SK-N-MC (cell line): Measurements from ENCODE around the gene GTF3C2.
"Not testable (repeated sequence)": the region's sequence is repeated elsewhere in the genome, so short reads cannot be mapped to it uniquely, and the experiment has no call there.

Experiments
- DNase-seq: peaks from one replicate; pipeline ENCODE4 v3.0.0-alpha.2; 2011; ENCODE audit warnings: low read depth, low spot score
- H3K27ac ChIP-seq: fragments of 200-600 bp; sonication (generic); 2 replicates; pipeline ENCODE4 v1.5.1; 2016; ENCODE audit warnings: mixed run types
- H3K36me3 ChIP-seq: fragments of 200-600 bp; sonication (generic); 2 replicates; pipeline ENCODE4 v1.6.1; 2017; ENCODE audit warnings: antibody characterized with exemption, low read length, mixed read lengths; ENCODE audit not compliant: insufficient read depth
- H3K4me3 ChIP-seq: fragments of 200-600 bp; sonication (generic); 2 replicates; pipeline ENCODE4 v1.5.1; 2016
- H3K9ac ChIP-seq: fragments of 200-600 bp; sonication (generic); 2 replicates; pipeline ENCODE4 v1.8.0; 2017; ENCODE audit warnings: mixed run types, mixed read lengths; ENCODE audit not compliant: insufficient read length
- H3K9me3 ChIP-seq: fragments of 200-600 bp; sonication (generic); 2 replicates; pipeline ENCODE4 v1.6.1; 2017; ENCODE audit warnings: low read depth, mild to moderate bottlenecking, antibody characterized with exemption, low read length, moderate library complexity, mixed read lengths
- EZH2 ChIP-seq: fragments of 200-600 bp; sonication (generic); IDR thresholded peaks from one replicate; pipeline ENCODE4 v1.6.1; 2017; ENCODE audit warnings: antibody characterized with exemption
- FOXP2 ChIP-seq: optimal IDR thresholded peaks from 2 replicates; pipeline ENCODE3; 2011; ENCODE audit warnings: mild to moderate bottlenecking, moderate library complexity; ENCODE audit not compliant: insufficient read depth; ENCODE audit errors: extremely low read length, control extremely low read depth
- POLR2AphosphoS5 ChIP-seq: IDR thresholded peaks from 2 replicates; pipeline ENCODE4 v1.6.1; 2012; ENCODE audit warnings: mild to moderate bottlenecking, low read depth, low read length, borderline replicate concordance

Gene GTF3C2

GRCh38 chr2:27362678-27363420 is 6.3 kb upstream of the GTF3C2 start:
- no peak for DNase-seq
- no peaks in the 10 kb centered on the region for H3K9me3 ChIP-seq
- no peak; the same call in 1 of the 2 replicates for TF ChIP-seq POLR2AphosphoS5
- no peak for TF ChIP-seq FOXP2
- TF ChIP-seq EZH2, result no peak
- H3K27ac ChIP-seq, result peak overlapping the region; percentile 71
- no peak overlapping the region for H3K4me3 ChIP-seq
- no peak overlapping the region for H3K9ac ChIP-seq
- H3K36me3 ChIP-seq, result peaks cover 50% of the 10 kb centered on the region

DNA sequence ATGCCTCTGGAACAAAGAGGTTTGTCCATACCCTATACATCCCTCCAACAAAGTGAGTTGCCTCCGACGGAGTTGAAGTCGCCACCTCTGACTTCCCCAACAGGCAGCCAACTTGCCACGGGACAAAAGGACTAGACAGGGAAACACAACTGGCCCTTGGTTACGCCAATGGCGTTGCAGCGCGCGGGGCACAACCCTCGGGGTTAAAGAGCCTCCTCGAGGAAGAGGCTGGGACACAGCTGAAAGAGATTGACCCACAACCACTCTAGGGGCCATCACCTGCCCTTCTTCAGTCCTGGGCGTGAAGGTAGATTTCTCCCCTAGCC is 545 bp downstream of the GTF3C2 start:
- Histone ChIP-seq H3K4me3 (peak overlapping the region; percentile 99), H3K36me3 (peaks cover 5% of the 10 kb centered on the region; the same call in 1 of the 2 replicates), H3K9me3 (no peaks in the 10 kb centered on the region), H3K27ac (peak overlapping the region; percentile 97), H3K9ac (peak overlapping the region; percentile 99)
- TF ChIP-seq FOXP2 (no peak), EZH2 (no peak), POLR2AphosphoS5 (no peak)
- DNase-seq, result no peak

GRCh38 chr2:27354597-27354927 is 2.0 kb downstream of the GTF3C2 start:
- no peak for DNase-seq
- Histone ChIP-seq H3K4me3 (no peak overlapping the region), H3K36me3 (peaks cover 10% of the 10 kb centered on the region), H3K9me3 (no peaks in the 10 kb centered on the region), H3K27ac (no peak overlapping the region), H3K9ac (no peak overlapping the region)
- TF ChIP-seq POLR2AphosphoS5 (no peak), FOXP2 (no peak), EZH2 (no peak)

GRCh38 chr2:27353762-27354596 is 2.6 kb downstream of the GTF3C2 start:
- peaks cover 10% of the 10 kb centered on the region for H3K36me3 ChIP-seq
- TF ChIP-seq EZH2 (no peak), POLR2AphosphoS5 (no peak), FOXP2 (no peak)
- no peak overlapping the region for H3K27ac ChIP-seq
- H3K9me3 ChIP-seq, result no peaks in the 10 kb centered on the region
- DNase-seq, result no peak
- no peak overlapping the region for H3K4me3 ChIP-seq
- H3K9ac ChIP-seq, result no peak overlapping the region

DNA sequence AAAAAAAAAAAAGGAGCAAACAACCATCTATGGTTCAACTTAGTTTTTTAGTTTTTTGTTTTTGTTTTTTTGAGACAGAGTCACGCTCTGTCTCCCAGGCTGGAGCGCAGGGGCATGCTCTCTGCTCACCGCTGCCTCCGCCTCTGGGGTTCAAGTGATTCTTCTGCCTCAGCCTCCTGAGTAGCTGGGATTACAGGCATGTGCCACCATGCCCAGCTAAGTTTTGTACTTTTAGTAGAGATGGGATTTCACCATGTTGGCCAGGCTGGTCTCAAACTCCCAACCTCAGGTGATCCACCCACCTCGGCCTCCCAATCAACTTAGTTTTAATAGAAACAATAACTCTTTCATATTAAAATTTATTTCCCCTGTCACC is 3.2 kb downstream of the GTF3C2 start:
- DNase-seq, H3K36me3 ChIP-seq, H3K9ac ChIP-seq, H3K9me3 ChIP-seq, H3K27ac ChIP-seq, H3K4me3 ChIP-seq: not testable (repeated sequence)

- Histone ChIP-seq H3K9ac (no peak overlapping the region), H3K4me3 (no peak overlapping the region), H3K36me3 (peaks cover 4% of the 10 kb centered on the region), H3K27ac (no peak overlapping the region; the same call in 1 of the 2 replicates), H3K9me3 (no peaks in the 10 kb centered on the region)
- DNase-seq, result no peak
- TF ChIP-seq FOXP2, result no peak
- TF ChIP-seq EZH2, result no peak
- TF ChIP-seq POLR2AphosphoS5, result no peak
Measured at GRCh38 chr2:27351802-27352598, 4.6 kb downstream of the GTF3C2 start.

DNA sequence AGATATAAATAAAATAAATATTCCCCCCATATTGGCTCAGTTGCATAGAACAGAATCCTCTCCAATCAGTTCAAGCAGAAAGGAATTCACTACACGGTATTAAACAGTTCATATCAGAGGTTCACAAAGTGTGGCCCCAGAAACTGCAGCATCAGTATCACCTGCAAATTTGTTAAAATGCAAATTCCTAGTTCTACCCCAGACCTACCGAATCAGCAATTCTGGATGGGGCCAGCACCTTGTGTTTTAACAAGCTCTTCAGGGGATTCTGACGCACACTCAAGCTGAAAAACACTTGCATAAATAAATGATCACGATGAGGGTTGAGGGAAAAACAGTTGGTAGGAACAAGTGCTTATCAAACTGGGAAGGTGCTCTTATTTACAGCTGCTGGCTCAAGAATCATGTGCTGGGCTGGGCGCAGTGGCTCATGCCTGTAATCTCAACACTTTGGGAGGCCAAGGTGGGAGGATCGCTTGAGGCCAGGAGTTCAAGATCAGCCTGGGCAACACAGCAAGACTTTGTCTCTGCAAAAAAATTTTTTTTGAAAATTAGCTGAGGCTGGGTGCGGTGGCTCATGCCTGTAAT is 6.4 kb downstream of the GTF3C2 start:
- Histone ChIP-seq H3K9me3 (no peaks in the 10 kb centered on the region), H3K27ac (no peak overlapping the region), H3K36me3 (peaks cover 4% of the 10 kb centered on the region), H3K9ac (no peak overlapping the region), H3K4me3 (no peak overlapping the region)
- no peak for TF ChIP-seq POLR2AphosphoS5
- no peak for TF ChIP-seq EZH2
- TF ChIP-seq FOXP2, result no peak
- DNase-seq, result no peak

DNA sequence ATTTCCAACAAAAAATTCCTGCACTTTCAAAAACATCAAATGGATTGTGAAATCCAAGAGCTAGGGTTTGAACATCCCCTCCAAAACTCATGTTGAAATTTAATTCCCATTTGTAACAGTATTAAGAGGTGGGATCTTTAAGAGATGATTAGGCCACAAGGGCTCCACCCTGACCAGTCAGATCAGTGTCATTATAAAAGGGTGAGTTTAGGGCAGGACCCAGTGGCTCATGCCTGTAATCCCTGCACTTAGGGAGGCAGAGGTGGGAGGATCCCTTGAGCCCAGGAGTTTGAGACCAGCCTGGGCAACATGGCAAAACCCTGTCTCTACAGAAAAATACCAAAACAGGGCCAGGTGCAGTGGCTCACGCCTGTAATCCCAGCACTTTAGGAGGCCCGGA is 8.9 kb downstream of the GTF3C2 start:
- peaks cover 13% of the 10 kb centered on the region for H3K36me3 ChIP-seq

More for the DNA sequence above, 8.9 kb downstream of the GTF3C2 start:
- no peak overlapping the region for H3K27ac ChIP-seq
- no peak for DNase-seq
- no peak overlapping the region for H3K4me3 ChIP-seq
- no peak overlapping the region for H3K9ac ChIP-seq
- no peaks in the 10 kb centered on the region for H3K9me3 ChIP-seq
- TF ChIP-seq EZH2 (no peak), POLR2AphosphoS5 (no peak), FOXP2 (no peak)
